Middle frontal gyrus (tissue), 1 donor: ENCODE results near the gene CCDC85A.

Experiments used
- DNase-seq: peaks from one replicate; pipeline ENCODE4 v3.0.0-alpha.2; 2015; ENCODE audit warnings: low spot score; ENCODE audit errors: extremely low spot score

The CCDC85A gene

DNA sequence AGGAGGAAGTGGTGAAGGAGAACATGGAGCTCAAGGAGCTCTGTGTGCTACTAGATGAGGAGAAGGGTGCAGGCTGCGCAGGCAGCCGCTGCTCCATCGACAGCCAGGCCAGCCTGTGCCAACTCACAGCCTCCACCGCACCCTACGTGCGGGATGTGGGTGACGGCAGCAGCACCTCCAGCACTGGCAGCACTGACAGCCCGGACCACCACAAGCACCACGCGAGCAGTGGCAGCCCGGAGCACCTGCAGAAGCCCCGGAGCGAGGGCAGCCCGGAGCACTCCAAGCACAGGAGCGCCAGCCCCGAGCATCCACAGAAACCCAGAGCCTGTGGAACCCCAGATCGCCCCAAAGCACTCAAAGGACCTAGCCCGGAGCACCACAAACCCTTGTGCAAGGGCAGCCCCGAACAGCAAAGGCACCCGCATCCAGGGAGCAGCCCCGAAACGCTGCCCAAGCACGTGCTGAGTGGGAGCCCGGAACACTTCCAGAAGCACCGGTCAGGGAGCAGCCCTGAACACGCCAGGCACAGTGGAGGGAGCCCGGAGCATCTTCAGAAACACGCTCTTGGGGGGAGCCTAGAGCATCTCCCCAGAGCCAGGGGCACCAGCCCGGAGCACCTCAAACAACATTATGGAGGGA is 9.0 kb downstream of the CCDC85A start:
- DNase-seq: no peak

DNA sequence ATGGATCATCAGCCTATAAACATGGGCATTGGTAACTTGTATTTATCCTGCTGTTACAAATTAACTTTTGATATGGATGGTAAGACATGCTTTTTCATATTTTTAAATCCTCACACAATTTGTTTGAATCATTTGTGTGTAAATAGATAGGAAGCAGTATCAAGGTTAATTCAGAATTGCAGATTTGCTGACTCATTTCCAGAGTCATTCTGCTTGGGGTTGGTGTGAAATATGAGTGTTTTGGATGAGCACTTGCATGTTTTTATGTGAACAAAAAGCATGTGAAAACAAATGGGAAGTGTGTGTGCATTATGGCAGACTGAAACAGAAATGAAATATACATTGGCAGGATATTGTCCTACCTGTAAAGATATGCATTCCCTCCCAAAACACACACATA is 11.8 kb downstream of the CCDC85A start:
- no peak for DNase-seq

DNA sequence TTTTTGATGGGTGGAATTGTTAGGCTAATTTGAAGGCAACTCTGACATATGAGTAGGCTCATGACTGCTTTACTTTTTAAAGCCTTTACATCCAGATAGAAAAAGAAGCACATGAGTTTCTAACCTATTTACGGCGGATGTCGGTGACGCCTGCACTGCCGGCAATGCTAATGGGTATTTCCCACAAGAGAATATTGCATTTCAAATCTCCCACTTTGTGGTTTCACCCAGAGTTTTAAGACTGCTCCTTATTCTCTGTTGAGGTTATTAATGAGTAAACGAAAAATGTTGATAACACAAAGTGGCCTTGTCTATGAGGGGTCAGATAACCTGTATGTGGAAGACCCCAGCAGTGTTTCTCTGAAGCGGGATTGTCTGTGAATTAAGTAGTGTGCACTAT is 14.0 kb downstream of the CCDC85A start:
- DNase-seq: no peak

DNA sequence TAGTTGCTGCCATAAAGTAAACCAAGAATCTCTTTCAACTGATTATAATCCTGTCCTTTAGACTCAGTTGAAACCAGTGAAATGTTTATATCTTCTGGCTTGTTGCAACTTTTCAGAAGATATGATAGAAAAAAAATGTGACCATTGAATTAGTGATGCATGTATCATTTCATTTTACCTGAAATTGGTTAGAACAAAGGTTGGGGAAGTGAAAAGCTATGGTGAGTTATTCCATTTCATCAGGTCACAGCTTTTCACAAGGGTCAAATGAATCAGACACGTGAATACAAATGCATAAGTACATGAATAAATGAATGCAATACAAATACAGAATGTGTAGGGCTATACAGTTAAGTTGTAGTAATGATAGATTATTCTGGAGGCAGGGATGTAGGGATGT is 15.1 kb downstream of the CCDC85A start:
- no peak for DNase-seq

- DNase-seq: no peak
Measured at GRCh38 chr2:56199492-56199891, 15.7 kb downstream of the CCDC85A start.

DNA sequence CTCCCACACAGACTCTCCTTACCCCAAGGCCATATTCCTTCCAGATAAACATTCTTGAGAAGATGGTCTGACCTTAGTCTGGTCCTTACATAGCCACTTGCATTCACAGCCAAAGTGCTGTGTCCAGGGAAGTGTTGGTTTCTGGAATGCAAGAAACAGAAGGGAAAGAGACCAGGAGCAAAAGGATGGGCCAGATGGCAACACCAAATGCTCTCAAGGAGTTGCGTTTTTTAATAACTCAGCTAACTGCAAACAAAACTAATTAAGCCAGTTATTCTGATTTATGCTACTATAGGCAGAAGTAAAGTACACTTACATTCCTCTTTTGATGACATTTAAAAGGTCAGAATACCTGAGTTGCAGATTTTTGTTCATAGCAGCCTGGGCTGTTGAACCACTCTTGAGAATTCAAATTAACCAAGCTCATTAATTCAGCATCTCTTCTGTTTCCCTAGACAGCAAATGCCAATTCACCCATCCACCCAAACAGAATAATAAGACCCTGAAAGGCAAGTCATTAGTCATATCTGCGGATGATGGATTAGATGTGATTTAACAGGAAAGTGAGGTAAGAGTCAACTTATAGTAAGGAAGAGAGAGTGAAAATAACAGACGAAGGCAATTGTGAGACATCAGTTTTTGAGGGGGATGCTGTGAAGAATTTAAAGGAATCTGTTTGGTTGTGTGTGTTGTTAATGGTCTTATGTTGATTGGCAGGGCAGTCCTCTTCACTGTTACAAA is 18.8 kb downstream of the CCDC85A start:
- no peak for DNase-seq

GRCh38 chr2:56204556-56204955 is 20.8 kb downstream of the CCDC85A start:
- DNase-seq: no peak

- no peak for DNase-seq
Measured at GRCh38 chr2:56206250-56206649, 22.5 kb downstream of the CCDC85A start.

GRCh38 chr2:56207760-56208159 is 24.0 kb downstream of the CCDC85A start:
- DNase-seq: no peak

DNA sequence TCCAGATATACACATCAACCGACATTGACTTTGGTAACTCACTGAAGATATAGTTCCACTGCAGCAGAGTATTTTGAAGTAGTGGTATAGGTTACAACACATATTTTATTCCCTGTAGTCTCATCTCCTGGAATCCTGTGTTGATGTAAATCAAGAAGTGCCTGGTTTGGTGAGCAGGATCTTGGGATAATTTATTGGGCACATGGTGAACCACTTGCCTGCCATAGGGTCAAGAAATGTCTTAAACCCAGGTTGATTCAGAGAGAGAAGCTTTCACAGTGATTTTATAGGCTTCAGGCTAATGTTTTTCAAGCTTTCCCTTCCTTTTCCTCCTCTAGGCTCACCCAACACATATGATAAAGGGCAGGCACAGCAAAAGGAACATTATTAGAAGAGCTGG is 24.6 kb downstream of the CCDC85A start:
- DNase-seq: no peak

GRCh38 chr2:56209701-56210100 is 25.9 kb downstream of the CCDC85A start:
- no peak for DNase-seq

- no peak for DNase-seq
Measured at GRCh38 chr2:56210291-56210690, 26.5 kb downstream of the CCDC85A start.

- peak; percentile 18 for DNase-seq
Measured at GRCh38 chr2:56211048-56211447, 27.3 kb downstream of the CCDC85A start.

- DNase-seq: no peak
Measured at GRCh38 chr2:56215911-56216310, 32.1 kb downstream of the CCDC85A start.

- no peak for DNase-seq
Measured at GRCh38 chr2:56217106-56217505, 33.3 kb downstream of the CCDC85A start.

DNA sequence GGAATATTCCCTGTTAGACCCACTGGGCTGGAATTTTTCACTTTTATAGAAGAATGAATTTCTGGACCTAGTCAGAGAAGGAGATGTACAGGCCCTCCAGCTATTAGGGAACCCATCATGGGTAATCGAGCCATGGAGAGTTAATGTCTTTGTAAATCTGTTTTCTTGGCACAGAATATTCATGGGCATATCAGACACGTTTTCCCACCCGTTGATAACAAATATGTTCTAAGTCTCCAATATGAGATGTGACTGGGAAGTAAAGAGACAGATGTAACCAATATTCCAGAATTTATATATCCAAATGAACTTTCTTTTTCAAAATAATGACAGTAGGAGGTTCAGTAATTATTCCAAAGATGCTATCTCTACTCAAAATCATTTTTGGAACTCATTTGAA is 38.7 kb downstream of the CCDC85A start:
- no peak for DNase-seq

DNA sequence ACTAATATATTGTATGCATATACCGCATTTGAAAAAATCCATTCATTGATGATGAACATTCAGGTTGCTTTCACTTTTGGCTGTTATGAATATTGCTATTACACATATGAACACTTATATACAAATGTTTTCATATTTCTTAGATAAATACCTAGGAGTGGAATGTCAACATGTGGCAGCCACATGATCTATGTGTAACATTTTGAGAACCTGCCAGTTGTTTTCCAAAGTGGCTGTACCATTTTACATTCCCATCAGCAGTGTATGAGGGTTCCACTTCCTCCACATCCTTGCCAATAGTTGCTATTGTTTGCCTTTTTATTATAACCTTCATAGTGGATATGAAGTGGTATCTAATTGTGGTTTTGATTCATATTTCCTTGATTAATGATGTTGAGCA is 40.5 kb downstream of the CCDC85A start:
- no peak for DNase-seq

DNA sequence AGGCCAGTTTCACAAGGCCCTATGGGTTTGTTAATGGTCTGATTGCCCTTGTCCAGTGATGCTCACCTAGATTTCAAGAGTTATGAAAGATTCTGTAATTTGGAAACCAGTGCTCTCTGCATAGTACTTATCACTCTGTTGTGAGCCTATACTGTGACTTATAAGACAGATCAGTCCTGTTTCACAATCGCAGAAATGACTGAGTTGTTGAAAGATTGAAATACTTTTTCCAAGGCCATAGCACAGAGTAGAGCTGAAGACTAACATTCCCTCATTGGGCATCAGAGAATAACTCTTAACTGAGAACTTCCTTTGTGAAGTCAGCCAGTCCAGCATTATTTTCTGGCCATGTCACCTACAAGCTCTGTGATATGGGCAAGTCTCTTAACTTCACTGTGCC is 44.0 kb downstream of the CCDC85A start:
- DNase-seq: no peak

DNA sequence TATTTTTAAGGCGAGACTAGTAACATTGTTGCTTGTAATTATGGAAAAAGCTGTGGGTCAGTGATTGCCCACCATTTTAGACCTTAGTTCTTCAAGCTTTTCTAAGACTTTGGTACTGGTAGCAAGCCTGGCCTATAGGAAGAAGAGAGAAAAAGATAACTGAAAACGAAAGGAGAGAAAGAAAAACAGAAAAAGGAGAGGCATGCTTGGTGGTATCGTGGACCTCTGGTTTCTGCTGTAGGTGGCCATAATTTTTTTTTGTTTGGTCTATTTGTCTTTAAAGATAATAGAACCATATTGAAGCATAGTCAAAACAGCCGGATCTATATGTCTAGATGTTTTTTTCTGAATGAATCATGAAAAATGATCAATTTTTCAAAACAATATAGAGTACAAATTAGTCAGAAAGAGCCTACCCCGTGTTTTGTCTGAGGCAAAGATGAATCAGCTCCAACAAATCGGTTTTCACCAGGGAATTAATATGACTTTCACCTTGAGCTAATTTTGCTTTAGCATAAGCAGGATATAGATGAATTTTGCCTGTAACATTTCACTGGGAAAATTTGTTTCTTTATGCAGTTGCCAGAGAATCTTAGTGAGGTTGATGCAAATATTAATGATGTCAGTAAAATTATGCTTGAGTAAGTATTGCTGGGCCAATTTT is 45.7 kb downstream of the CCDC85A start:
- DNase-seq: no peak

GRCh38 chr2:56230156-56230555 is 46.4 kb downstream of the CCDC85A start:
- DNase-seq: no peak

DNA sequence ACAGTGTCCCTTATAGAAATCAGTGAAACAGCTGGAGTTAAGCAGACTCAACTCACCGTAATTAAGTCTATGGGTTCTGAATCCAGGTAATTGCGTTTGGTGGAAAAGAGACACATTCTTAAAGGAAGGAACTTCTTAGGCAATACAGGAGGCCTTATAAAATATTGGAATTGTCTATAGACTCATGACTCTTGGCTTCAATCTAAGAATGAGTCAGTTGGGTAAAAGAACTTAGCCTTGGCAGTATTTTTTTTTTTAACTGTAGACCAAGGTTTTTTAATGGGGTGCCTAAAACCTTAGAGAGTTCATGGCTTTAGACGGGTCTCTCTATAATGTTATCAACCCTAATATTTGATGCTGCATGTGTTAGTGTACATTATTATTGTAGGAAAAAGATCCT is 47.6 kb downstream of the CCDC85A start:
- DNase-seq: no peak

- no peak for DNase-seq
Measured at GRCh38 chr2:56232912-56233311, 49.1 kb downstream of the CCDC85A start.

DNA sequence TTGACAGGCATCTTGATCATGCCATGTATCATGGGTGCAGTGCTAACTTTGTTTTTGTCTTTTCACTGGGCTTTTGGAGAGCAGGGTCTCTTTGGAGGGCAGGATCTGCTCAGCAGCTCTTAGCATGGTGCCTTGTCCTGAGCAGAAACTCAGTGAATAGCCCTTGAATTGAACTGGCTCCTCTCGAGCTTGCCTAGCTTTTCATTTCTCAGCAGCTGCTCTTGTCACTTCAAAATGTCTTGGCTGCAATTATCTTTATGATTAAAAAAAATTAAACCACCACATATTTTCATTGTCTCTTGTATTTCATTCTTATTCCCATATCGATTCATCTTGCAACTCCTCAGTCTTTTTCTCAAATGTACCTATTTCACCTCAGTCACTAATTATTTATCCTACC is 50.5 kb downstream of the CCDC85A start:
- no peak for DNase-seq
